CD4-positive, alpha-beta T cell treated with Interleukin-17A for 1 hour (primary cell): ENCODE data around the gene ATAT1.
A peak's percentile ranks its signal among the peaks of the same experiment; 100 is the strongest.

Source experiments
- DNase-seq: peaks from one replicate; pipeline ENCODE4 v3.0.0-alpha.2; 2020

ATAT1 gene

DNA sequence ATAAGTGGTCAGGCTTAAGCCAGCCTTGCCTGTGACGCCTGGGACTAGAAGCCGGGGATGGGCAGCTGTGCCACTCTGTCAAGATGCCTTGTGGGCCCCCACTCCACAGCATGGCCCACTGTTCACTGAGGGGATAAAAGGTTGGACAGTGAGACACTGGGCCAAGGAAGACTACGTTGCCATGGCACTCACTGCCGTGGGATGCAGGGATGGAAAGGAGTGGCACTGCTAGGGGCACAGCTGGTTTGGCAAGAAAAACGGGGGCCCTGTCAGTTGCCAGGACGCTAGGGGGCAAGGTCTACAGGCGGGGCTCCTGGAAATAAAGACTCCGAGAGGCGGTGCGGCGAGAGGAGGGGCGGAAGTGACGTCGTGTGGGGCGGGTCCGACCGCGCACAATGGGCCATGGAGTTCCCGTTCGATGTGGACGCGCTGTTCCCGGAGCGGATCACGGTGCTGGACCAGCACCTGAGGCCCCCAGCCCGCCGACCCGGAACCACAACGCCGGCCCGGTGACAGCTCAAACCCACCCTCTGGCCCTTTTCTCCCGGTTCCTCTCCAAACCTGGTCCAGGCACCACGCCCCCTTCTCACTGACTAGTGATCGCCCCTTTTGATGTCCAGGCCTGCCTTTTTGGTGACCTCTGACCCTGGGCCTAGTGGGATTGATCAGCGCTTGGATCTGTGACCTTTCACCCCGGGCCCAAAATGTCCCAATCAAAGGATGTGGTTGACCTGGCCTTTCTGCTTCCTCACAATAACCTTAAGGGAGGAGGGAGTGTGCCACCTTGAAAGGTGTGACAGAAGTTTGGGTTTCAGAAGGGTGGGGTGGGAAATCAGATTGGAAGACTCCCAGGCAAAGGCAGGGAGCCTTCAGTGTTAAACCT lies at the start of gene ATAT1:
Gene ATAT1 (plus strand): TSS at position 391 of the 883 bp plus-strand sequence.
- DNase-seq, result peak; percentile 93

DNA sequence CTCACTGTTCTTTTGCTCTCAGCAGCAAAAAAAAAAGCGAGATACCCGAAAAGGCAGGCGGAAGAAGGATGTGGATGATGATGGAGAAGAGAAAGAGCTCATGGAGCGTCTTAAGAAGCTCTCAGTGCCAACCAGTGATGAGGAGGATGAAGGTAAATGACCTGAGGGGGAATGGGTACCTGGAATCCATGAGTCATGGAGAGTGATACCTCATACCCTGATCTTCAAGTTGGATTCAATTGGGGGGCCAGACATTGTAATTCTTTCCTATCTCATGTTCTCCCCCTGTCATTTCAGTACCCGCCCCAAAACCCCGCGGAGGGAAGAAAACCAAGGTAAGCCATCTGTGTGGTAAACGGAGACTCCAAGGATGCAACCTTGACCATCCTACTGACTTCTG lies 48.6 kb upstream of the ATAT1 start:
- DNase-seq, result no peak

DNA sequence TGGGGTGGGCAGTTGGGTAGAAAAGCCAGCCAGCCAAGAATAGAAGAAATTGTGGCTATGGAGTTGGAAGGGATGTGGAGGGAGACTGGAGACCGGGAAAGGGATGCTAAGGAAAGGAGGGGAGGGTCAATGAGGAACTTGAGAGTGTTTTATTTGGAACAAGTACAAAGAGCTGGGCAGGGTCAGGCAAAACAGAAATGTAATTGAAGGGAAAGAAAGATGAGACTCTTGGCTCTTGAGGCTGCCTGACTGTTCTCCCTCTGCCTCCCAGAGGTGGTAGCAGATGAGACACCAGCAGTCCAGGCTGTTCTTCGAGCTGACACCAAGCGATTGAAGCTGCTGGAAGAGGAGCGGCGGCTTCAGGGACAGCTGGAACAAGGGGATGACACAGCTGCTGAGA lies 42.8 kb upstream of the ATAT1 start:
- no peak for DNase-seq

DNA sequence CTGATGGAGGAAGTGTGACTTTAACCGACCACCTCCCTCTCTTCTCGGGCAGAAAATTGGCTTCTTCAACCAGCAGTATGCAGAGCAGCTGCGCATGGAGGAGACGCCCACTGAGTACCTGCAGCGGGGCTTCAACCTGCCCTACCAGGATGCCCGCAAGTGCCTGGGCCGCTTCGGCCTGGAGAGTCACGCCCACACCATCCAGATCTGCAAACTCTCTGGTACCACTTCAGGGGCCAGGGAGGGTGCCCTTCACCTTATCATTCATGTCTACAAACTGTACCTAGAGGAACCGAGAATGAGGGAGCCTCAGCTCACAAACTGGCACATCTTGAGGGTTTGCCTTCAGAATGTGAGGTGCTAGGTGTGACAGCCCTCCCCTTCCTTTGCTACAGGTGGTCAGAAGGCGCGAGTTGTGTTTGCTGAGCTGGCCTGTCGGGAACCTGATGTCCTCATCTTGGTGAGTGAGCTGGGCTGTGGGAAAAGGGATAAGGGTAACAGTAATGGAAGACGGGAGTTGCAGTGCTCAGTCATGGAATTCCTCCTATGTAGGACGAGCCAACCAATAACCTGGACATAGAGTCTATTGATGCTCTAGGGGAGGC lies 36.8 kb upstream of the ATAT1 start:
- DNase-seq, result no peak

DNA sequence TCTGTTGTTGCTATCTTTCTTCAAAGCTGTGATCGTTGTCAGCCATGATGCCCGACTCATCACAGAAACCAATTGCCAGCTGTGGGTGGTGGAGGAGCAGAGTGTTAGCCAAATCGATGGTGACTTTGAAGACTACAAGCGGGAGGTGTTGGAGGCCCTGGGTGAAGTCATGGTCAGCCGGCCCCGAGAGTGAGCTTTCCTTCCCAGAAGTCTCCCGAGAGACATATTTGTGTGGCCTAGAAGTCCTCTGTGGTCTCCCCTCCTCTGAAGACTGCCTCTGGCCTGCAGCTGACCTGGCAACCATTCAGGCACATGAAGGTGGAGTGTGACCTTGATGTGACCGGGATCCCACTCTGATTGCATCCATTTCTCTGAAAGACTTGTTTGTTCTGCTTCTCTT lies 36.2 kb upstream of the ATAT1 start:
- DNase-seq, result no peak

DNA sequence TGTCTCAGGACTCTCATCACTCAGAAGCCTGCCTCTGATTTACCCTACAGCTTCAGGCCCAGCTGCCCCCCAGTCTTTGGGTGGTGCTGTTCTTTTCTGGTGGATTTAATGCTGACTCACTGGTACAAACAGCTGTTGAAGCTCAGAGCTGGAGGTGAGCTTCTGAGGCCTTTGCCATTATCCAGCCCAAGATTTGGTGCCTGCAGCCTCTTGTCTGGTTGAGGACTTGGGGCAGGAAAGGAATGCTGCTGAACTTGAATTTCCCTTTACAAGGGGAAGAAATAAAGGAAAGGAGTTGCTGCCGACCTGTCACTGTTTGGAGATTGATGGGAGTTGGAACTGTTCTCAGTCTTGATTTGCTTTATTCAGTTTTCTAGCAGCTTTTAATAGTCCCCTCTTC lies 35.7 kb upstream of the ATAT1 start:
- no peak for DNase-seq

DNA sequence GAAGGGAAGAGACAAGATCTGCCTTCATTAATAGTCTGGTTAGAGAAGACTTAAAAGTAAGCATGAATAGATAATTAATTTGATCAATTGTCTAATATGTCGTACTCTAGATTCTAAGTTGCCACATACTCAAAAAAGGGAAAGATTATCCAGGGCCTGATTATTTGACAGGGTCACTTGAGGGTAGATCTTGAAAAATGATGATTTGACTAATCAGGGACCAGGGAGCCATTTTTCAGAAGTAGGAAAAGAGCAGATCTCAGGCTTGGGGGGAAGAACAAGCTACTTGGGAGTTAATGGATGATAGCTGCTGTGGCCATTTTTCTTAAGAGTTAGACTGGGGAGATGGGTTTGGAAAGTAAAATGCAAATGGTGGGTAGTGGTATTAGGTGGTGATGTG lies 34.4 kb upstream of the ATAT1 start:
- DNase-seq, result no peak

DNA sequence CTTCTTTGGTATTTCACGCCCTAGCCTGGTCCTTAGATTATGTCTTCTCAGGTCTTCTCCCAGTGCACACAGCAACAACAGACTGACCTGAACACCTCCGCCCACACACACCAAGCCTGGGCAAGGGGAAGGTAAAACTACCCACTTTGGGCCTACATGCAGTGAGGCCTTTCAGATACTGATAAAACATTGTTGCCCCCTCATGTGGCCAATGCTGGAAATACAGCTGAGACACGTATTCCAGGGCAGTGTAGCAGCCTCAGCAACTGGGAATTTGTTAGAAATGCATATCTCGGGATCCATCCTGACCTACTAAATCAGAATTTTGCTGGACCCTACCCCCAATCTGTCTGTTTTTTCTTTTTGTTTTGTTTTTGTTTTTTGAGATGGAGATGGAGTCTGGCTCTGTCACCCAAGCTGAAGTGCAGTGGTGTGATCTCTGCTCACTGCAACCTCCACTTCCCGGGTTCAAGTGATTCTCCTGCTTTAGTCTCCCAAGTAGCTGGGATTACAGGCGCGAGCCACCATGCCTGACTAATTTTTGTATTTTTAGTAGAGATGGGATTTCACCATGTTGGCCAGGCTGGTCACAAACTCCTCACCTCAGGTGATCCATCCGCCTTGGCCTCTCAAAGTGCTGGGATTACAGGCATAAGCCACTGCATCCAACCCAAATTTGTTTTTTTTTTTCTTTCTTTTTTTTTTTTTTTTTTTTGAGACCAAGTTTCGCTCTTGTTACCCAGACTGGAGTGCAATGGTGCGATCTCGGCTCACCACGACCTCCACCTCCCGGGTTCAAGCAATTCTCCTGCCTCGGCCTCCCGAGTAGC lies 29.1 kb upstream of the ATAT1 start:
- peak; percentile 86 for DNase-seq

DNA sequence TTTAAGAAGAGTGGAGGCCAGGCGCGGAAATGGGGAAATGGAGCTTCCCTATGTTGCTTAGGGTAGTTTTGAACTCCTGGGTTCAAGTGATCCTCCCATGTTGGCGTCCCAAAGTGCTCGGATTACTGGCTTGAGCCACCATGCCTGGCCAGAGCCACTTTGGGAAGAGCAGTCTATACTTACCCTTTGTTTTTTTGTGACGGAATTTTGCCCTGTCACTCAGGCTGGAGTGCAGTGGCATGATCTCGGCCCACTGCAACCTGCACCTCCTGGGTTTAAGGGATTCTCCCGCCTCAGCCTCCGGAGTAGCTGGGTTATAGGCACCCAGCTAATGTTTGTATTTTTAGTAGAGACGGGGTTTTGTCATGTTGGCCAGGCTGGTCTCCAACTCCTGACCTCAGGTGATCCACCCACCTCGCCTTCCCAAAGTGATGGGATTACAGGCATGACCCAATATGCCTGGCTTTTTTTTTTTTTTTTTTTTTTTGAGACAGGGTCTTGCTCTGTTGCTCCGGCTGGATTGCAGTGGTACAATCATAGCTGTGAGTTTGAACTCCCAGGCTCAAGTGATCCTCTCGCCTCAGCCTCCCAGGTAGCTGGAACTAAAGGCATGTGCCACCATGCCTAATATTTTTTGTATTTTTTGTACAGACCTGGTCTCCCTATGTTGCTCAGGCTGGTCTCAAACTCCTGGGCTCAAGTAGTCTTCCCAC lies 27.6 kb upstream of the ATAT1 start:
- no peak for DNase-seq

DNA sequence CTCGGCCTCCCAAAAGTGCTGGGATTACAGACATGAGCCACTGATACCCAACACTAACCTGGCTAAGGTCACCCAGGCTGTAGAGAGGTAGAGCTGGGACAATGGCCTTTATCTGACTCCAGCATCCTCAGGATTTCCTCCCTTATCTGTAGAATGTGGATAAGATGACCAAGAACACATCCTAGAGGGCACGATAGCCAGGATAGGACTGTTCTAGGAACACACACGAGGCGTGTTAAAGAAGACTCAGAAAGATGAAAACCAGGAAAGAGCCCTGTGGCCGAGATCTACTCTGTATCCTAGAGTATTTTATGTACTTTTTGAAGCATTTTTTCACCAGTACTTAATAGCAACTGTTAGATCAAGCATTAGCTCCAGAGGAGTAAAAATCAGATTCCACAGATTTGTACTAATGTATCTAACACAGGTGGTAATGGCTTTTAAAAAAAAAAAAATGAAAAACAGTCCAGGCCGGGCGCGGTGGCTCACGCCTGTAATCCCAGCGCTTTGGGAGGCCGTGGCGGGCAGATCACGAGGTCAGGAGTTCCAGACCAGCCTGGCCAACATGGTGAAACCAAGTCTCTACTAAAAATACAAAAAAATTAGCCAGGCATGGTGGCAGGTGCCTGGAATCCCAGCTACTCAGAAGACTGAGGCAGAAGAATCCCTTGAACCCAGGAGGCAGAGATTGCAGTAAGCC lies 26.9 kb upstream of the ATAT1 start:
- no peak for DNase-seq

DNA sequence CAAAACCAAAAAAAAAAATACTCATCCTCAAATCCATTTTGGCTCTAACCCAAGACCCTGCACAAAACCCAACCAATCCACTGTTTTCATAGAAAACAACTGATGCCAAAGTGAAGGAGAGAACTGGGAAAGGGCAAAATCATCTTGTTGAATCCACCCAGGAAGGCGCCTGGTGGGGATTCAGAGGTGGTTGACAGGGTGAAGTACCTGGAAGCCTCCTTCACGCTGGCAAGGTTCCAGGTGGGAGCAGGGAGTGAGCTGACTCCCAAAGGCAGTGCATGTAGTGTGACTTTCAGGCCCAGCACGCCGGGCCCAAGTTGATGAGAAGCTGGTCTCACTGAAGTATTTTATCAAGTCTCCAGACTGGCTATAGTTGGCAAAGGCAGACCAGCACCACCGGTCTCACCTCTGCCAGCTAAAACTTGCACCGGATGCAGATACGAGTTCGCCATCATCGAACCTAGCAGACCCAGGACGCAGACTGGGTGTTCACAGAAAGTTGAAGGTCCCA lies 26.2 kb upstream of the ATAT1 start:
- no peak for DNase-seq

DNA sequence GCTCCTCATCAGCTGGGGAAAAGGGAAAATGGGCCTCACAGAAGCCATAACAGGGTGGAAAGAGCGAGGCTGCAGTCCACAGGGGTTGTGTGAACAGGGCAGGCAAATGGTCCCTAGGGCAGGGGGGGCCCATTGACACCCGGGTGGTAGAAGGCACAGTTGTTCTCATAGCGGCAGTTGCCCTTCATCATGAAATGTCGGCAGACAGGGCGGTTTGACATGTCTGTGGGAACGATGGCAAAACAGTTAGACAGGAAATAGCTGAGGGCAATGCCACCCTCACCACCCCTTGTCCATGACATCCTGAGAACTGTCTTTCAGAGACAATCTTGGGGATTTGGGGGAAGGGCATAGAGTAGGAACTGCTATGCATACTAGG lies 25.2 kb upstream of the ATAT1 start:
- DNase-seq, result peak; percentile 41

DNA sequence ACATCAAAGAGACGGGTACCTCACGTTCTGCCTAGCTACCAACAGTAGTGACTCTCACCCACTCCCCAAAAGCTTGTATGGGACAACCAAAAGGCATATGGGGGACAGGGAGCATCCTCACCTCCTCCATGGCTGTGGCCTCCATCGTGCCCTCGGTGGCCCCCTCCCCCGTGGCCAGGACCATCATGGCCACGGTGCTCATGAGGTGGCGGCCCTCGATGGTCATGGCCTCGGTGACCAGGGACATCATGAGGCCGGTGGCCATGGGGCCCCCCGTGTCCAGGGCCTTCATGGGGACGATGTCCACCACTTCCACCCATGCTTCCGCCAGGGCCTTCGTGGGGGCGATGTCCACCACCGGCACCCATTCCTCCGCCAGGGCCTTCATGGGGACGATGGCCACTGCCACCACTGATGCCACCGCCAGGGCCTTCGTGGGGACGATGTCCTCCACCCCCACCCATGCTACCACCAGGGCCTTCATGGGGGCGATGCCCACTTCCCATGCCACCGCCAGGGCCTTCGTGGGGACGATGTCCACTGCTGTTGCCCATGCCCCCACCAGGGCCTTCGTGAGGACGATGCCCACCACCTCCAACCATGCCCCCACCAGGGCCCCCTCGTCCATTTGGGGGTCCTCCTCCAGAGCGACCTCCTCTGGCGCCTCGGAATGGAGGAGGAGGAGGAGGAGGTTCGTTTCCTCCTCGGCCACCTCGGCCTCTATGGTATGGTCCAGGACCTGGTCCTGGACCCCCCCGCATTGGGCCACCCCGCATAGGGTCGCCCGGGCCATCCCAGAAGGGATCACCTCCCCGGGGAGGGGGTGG lies 24.6 kb upstream of the ATAT1 start:
- DNase-seq, result no peak

DNA sequence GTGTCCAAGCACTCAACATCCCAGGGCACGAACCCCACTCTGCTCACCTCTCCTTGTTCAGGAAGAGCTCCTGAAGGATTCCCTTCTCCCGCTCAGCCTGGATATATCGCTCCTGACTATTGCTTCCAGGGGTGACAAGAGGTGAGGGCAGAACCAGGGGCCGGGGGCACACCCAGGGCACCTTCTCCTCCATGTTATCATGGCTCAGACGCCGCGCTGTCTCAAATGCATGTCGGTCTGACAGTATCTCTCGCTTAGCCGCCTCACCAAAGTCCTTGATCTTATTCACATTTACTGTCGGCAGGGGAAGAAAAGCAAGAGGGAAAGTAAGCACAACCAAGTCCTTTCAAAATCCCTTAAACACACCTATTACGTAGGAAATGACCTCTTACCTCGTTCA lies 22.7 kb upstream of the ATAT1 start:
- no peak for DNase-seq

DNA sequence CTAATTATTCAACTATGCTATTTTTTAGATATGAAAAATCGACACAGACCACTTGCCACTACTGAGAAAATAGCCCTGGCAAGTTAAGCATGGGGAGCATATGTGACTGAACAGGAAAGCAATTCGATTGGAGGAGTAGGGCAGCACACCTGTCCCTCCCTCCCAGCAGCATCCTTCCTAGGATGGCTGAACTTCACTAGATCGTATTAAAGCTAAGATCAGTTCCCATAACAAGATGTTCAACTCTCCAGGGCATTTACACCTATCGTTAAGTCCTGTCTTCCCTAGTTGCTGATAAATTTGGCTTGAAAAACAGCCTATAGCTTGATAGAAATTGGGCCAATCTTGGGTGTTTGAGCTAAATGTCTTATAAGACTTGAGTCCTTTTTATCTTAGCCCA lies 16.6 kb upstream of the ATAT1 start:
- no peak for DNase-seq

DNA sequence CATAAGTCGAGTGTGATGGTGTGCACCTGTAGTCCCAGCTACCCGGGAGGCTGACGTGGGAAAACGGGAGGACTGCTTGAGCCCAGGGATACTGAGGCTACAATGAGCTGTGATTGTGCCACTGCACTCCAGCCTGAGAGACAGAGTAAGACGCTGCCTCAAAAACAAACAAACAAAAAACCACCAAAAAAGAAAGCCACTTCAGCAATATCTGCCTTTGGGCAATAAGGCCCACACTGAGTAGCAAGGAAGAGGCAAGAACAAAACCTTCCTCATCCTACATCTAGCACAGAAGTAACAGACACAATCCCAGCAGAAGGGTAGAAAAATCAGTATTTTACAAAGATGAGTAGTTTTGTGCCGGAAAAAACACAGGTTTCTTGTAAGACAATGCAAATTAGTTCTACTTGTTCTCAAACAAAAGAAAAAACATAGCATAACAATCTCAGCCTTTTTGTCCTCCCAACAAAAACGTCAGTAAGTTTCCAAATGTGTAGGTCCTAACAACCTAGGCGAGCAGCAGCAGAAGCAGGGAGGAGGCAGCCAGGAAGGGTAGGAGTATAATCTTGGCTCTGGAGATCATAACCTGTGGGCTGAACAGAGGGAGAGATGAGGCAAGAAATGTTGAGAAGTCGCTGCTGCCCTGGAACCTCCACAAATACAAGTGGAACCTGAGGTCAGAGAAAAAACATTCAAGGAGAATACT lies 15.4 kb upstream of the ATAT1 start:
- no peak for DNase-seq

DNA sequence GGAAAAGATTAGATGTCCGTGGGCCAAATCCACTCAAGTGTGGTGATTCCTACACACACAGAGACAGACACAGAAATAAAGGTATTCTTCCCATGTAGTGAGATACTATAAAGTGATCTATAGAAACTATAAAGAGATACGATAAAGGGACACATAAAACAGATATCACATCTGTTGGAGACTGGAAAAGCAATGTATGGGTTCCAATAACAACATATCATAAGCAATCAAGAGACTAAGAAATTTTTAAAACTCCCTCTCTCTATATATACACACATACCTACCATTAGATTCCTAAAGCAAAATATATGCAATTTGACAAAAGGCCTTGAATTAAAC lies 14.8 kb upstream of the ATAT1 start:
- DNase-seq, result no peak

DNA sequence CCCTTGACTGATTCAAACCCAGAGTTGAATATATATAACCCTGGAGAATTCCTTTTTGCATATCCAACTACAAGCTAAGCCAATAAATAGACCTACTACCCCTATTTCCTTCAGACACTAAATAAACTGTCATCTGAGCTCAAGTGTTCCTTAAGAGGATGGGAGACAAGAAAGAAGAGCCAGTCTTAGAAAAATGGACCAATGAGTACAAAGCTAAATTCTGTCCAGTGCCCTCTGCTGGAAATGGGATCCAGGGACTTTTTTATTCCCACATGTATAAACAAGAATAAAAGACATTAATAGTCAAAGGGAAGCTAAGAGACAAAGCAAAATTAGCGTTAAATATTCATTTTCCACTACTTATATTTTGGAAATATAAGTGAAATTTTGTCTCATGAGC lies 14.5 kb upstream of the ATAT1 start:
- DNase-seq, result peak; percentile 10

DNA sequence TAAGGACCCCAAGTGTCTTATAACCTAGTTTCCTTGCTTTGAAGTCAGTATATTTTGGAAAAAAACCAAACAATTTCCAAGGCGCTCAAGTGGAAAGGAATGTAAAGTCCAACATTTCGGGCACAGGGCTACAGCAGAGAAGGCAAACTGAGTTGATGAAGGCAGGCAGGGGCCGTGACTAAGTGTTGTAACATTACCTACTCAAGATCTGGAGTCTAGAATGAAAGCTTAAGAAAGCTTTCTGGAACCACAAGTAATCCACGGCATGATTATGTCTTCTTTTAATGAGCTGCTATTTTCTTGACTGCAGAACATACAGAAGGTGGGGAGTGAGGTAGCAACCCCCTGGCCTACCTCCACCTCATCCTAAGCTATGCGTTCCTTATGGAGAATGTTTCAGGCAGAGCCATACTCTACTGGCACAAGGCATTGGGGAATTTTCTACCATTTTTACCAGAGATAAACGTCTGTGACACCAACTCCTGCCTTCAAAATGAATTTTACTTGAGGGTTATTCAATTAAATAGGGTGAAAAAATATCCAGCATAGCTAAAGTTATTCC lies 13.9 kb upstream of the ATAT1 start:
- DNase-seq, result peak; percentile 17

DNA sequence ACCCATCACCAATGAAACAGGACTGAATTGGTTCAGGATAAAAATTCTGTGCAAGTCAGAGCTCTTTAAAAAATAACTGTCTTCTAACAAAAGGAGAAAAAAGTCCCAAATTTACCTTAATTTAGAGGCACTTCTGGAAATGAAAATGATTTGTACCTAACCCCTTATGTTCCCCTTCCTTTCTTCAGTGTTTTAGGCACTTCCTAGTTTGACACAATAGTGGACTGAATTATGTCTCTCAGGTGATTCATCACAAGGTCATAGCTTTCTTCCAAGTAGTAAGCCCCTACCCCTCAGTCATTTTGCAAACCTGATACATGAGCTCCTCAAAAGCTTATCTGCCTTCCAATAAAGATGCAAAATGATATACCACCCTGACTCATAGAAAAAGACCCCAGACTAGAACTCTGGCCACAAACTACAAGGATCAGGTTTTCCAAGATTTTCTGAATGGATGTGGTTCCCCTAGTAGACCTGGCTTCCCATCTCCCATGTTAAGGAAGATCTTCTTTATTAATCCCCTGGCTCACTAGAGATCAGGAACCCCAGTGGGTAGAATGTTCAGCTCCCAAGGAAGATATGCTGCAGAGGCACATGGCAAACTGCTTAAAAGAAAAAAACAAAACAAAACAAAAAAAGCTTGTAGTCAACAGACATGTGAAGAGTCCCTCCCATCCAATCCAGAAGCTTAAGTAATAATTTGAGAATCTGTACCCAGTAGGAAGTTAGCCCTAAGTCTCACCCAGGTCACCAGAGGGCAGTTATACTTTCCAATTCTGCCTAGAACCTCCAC lies 13.2 kb upstream of the ATAT1 start:
- peak; percentile 34 for DNase-seq
